GM23338 (cell line): ENCODE results near the gene BRAF.

Experiments used
- CREB1 ChIP-seq: fragments of 250-450 bp; sonication (Bioruptor Pico); IDR thresholded peaks from 2 replicates; pipeline ENCODE4 v1.5.0; 2020; ENCODE audit warnings: low read depth, mild to moderate bottlenecking, moderate library complexity
- EZH2 ChIP-seq: fragments of 200-600 bp; sonication (generic); IDR thresholded peaks from one replicate; pipeline ENCODE4 v1.8.0; 2017; ENCODE audit warnings: antibody characterized with exemption, mild to moderate bottlenecking, low read depth; ENCODE audit not compliant: unreplicated experiment
- JUNB ChIP-seq: IDR thresholded peaks from one replicate; pipeline ENCODE4 v1.6.1; 2016; ENCODE audit warnings: antibody characterized with exemption; ENCODE audit not compliant: unreplicated experiment
- POLR2AphosphoS5 ChIP-seq: IDR thresholded peaks from 2 replicates; pipeline ENCODE4 v1.6.1; 2016; ENCODE audit warnings: antibody characterized with exemption, low read depth
- ZNF114 ChIP-seq: fragments of 250-450 bp; sonication (Bioruptor Pico); IDR thresholded peaks from 2 replicates; pipeline ENCODE4 v1.5.0; 2020; ENCODE audit warnings: mild to moderate bottlenecking, moderate library complexity
- TF ChIP-seq, protein P1 (sequence below), 2 experiments: fragments of 200-600 bp in 1 of 2; sonication (generic) in 1 of 2; conservative IDR thresholded peaks; 2 replicates each; pipeline versions ENCODE4 v1.5.1 to v1.6.1; 2016 to 2017; ENCODE audit warnings: antibody characterized with exemption in 2 of 2, low read depth in 2 of 2, mild to moderate bottlenecking in 2 of 2, moderate library complexity in 1 of 2
- TF ChIP-seq, protein P2 (sequence below): IDR thresholded peaks from one replicate; pipeline ENCODE4 v1.6.1; 2018; ENCODE audit warnings: antibody characterized with exemption; ENCODE audit not compliant: unreplicated experiment

DNA sequence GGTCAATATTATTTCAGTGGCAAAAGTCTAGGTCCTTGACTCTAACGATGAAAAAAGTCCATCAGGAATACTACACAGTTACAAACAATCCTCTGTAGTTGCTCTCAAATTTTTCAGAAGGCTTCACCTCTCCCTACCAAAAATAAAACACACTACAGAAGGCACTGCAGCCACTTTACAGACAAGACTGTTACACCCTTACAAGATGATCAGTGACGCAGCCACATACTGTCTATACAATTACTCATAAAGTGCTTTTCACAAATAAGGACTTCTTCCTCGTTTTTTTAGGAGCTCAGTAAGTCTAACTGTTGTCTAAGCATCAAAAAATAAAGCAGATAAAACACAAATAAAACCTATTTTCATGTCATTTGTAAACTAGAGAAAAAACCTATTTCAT lies 201.2 kb downstream of the BRAF start:
- TF ChIP-seq EZH2 (no peak), JUNB (no peak), CREB1 (CRISPR knock-in tag) (no peak), POLR2AphosphoS5 (no peak), ZNF114 (CRISPR knock-in tag) (no peak)
- TF ChIP-seq, protein P1, sequence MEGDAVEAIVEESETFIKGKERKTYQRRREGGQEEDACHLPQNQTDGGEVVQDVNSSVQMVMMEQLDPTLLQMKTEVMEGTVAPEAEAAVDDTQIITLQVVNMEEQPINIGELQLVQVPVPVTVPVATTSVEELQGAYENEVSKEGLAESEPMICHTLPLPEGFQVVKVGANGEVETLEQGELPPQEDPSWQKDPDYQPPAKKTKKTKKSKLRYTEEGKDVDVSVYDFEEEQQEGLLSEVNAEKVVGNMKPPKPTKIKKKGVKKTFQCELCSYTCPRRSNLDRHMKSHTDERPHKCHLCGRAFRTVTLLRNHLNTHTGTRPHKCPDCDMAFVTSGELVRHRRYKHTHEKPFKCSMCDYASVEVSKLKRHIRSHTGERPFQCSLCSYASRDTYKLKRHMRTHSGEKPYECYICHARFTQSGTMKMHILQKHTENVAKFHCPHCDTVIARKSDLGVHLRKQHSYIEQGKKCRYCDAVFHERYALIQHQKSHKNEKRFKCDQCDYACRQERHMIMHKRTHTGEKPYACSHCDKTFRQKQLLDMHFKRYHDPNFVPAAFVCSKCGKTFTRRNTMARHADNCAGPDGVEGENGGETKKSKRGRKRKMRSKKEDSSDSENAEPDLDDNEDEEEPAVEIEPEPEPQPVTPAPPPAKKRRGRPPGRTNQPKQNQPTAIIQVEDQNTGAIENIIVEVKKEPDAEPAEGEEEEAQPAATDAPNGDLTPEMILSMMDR (conservative IDR thresholded peaks at IDR 0.05; ENCODE audit: low read depth in 2 of 2), result no peak
- TF ChIP-seq, protein P2, sequence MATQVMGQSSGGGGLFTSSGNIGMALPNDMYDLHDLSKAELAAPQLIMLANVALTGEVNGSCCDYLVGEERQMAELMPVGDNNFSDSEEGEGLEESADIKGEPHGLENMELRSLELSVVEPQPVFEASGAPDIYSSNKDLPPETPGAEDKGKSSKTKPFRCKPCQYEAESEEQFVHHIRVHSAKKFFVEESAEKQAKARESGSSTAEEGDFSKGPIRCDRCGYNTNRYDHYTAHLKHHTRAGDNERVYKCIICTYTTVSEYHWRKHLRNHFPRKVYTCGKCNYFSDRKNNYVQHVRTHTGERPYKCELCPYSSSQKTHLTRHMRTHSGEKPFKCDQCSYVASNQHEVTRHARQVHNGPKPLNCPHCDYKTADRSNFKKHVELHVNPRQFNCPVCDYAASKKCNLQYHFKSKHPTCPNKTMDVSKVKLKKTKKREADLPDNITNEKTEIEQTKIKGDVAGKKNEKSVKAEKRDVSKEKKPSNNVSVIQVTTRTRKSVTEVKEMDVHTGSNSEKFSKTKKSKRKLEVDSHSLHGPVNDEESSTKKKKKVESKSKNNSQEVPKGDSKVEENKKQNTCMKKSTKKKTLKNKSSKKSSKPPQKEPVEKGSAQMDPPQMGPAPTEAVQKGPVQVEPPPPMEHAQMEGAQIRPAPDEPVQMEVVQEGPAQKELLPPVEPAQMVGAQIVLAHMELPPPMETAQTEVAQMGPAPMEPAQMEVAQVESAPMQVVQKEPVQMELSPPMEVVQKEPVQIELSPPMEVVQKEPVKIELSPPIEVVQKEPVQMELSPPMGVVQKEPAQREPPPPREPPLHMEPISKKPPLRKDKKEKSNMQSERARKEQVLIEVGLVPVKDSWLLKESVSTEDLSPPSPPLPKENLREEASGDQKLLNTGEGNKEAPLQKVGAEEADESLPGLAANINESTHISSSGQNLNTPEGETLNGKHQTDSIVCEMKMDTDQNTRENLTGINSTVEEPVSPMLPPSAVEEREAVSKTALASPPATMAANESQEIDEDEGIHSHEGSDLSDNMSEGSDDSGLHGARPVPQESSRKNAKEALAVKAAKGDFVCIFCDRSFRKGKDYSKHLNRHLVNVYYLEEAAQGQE, result no peak
